ENCODE measurements around the gene PTPRN2.

GRCh38 chr7:158321056-158321700 is 266.4 kb downstream of the PTPRN2 start:
- TF ChIP-seq, protein P1, sequence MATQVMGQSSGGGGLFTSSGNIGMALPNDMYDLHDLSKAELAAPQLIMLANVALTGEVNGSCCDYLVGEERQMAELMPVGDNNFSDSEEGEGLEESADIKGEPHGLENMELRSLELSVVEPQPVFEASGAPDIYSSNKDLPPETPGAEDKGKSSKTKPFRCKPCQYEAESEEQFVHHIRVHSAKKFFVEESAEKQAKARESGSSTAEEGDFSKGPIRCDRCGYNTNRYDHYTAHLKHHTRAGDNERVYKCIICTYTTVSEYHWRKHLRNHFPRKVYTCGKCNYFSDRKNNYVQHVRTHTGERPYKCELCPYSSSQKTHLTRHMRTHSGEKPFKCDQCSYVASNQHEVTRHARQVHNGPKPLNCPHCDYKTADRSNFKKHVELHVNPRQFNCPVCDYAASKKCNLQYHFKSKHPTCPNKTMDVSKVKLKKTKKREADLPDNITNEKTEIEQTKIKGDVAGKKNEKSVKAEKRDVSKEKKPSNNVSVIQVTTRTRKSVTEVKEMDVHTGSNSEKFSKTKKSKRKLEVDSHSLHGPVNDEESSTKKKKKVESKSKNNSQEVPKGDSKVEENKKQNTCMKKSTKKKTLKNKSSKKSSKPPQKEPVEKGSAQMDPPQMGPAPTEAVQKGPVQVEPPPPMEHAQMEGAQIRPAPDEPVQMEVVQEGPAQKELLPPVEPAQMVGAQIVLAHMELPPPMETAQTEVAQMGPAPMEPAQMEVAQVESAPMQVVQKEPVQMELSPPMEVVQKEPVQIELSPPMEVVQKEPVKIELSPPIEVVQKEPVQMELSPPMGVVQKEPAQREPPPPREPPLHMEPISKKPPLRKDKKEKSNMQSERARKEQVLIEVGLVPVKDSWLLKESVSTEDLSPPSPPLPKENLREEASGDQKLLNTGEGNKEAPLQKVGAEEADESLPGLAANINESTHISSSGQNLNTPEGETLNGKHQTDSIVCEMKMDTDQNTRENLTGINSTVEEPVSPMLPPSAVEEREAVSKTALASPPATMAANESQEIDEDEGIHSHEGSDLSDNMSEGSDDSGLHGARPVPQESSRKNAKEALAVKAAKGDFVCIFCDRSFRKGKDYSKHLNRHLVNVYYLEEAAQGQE (IDR thresholded peaks at IDR 0.05; ENCODE audit: insufficient read depth in 1 of 2, low read depth in 2 of 2, low read length in 1 of 2): no peak
- TF ChIP-seq CTCF (IDR thresholded peaks at IDR 0.05): no peak
